ENCODE measurements around the gene PPP6R1.

DNA sequence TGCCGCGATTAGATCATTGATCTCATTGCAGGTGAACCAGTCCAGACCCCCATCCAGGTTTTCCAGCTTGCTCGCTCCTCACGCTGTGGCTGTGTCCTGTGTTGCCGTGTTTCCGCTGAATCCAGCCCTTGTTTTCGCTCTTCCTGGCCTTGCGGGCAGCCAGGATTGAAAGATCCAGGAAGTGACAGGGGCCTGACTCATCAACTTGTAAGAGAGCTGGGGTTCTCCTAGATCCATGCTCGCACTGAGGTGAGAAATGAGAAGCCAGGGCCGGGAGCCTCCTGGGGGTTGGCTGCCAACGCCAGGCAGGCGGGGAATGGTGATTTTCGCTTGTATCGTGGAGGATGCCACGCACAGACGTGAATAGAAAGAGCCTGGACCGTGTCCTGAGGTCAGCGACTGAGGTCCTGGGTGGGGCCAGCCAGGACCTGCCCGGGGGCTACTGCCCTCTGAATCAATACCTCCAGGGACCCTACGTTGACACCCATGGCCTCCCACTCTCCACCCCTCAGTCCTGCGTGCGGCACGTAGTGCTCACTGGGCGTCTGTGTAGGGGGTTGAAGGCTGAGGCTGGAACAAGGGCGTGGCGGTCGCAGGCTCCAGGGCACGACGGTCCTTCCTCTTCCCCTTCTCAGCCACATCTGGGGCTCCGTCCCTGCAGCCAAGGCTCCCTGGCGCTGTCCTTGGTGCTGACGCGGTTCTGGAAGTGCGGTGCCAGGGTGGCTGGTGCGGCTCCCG lies 42.2 kb downstream of the PPP6R1 start:
- TF ChIP-seq, protein P1, sequence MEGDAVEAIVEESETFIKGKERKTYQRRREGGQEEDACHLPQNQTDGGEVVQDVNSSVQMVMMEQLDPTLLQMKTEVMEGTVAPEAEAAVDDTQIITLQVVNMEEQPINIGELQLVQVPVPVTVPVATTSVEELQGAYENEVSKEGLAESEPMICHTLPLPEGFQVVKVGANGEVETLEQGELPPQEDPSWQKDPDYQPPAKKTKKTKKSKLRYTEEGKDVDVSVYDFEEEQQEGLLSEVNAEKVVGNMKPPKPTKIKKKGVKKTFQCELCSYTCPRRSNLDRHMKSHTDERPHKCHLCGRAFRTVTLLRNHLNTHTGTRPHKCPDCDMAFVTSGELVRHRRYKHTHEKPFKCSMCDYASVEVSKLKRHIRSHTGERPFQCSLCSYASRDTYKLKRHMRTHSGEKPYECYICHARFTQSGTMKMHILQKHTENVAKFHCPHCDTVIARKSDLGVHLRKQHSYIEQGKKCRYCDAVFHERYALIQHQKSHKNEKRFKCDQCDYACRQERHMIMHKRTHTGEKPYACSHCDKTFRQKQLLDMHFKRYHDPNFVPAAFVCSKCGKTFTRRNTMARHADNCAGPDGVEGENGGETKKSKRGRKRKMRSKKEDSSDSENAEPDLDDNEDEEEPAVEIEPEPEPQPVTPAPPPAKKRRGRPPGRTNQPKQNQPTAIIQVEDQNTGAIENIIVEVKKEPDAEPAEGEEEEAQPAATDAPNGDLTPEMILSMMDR (IDR thresholded peaks at IDR 0.05; ENCODE audit: insufficient read depth, low read length): no peak
- peak; percentile 58; the same call in 1 of the 2 replicates for TF ChIP-seq SPI1 (IDR thresholded peaks at IDR 0.05; ENCODE audit: borderline replicate concordance, low read depth)
- TF ChIP-seq POLR2AphosphoS5 (IDR thresholded peaks at IDR 0.05; ENCODE audit: low read depth): no peak
- TF ChIP-seq, protein P2, sequence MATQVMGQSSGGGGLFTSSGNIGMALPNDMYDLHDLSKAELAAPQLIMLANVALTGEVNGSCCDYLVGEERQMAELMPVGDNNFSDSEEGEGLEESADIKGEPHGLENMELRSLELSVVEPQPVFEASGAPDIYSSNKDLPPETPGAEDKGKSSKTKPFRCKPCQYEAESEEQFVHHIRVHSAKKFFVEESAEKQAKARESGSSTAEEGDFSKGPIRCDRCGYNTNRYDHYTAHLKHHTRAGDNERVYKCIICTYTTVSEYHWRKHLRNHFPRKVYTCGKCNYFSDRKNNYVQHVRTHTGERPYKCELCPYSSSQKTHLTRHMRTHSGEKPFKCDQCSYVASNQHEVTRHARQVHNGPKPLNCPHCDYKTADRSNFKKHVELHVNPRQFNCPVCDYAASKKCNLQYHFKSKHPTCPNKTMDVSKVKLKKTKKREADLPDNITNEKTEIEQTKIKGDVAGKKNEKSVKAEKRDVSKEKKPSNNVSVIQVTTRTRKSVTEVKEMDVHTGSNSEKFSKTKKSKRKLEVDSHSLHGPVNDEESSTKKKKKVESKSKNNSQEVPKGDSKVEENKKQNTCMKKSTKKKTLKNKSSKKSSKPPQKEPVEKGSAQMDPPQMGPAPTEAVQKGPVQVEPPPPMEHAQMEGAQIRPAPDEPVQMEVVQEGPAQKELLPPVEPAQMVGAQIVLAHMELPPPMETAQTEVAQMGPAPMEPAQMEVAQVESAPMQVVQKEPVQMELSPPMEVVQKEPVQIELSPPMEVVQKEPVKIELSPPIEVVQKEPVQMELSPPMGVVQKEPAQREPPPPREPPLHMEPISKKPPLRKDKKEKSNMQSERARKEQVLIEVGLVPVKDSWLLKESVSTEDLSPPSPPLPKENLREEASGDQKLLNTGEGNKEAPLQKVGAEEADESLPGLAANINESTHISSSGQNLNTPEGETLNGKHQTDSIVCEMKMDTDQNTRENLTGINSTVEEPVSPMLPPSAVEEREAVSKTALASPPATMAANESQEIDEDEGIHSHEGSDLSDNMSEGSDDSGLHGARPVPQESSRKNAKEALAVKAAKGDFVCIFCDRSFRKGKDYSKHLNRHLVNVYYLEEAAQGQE (IDR thresholded peaks at IDR 0.05; ENCODE audit: insufficient replicate concordance, low read depth): peak; percentile 99
- TF ChIP-seq GABPA (IDR thresholded peaks at IDR 0.05; ENCODE audit: low read depth): no peak
